ENCODE results near the gene SP1. TPM values are rescaled to one million over a fixed set of nuclear protein-coding genes. Genes with fewer than 3 reads are reported as not detected.

Gene SP1
- total RNA-seq, 1 donor from 2014 or later = 23.7 TPM

DNA sequence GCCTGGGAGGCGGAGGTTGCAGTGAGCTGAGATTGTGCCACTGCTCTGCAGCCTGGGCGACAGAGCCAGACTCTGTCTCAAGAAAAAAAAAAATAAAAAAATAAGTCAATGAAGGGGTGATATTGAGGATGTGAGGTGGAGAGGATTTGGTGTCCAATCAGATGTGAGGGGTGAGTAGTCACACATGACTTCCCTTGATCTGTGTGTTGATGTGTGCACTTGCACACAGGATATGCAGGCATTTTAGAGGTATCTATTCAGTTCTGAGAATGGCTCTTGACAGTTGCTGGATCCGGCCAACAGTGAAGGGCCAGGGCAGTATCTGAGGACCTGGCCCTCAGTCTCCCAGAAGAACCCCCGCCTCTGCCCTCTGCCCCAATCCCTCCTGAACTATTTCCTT is 36.0 kb upstream of the SP1 start:
- FAIRE-seq = no peak
- H3K27me3 ChIP-seq (ENCODE audit: control insufficient read depth, insufficient read depth, low read length) = no peaks in the 10 kb centered on the region
- H3K4me3 ChIP-seq (ENCODE audit: low read depth, low read length) = no peak overlapping the region
- TF ChIP-seq, protein P1, sequence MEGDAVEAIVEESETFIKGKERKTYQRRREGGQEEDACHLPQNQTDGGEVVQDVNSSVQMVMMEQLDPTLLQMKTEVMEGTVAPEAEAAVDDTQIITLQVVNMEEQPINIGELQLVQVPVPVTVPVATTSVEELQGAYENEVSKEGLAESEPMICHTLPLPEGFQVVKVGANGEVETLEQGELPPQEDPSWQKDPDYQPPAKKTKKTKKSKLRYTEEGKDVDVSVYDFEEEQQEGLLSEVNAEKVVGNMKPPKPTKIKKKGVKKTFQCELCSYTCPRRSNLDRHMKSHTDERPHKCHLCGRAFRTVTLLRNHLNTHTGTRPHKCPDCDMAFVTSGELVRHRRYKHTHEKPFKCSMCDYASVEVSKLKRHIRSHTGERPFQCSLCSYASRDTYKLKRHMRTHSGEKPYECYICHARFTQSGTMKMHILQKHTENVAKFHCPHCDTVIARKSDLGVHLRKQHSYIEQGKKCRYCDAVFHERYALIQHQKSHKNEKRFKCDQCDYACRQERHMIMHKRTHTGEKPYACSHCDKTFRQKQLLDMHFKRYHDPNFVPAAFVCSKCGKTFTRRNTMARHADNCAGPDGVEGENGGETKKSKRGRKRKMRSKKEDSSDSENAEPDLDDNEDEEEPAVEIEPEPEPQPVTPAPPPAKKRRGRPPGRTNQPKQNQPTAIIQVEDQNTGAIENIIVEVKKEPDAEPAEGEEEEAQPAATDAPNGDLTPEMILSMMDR (IDR thresholded peaks at IDR 0.05; ENCODE audit: insufficient read depth, low read length, severe bottlenecking) = no peak
- no peak for DNase-seq (ENCODE audit: low read depth)
- no peaks in the 10 kb centered on the region for H3K36me3 ChIP-seq (ENCODE audit: control insufficient read depth, insufficient read depth, low read length)

- no peak for DNase-seq (ENCODE audit: low read depth)
- no peak for FAIRE-seq
- Histone ChIP-seq H3K36me3 (ENCODE audit: control insufficient read depth, insufficient read depth, low read length) (no peaks in the 10 kb centered on the region), H3K27me3 (ENCODE audit: control insufficient read depth, insufficient read depth, low read length) (no peaks in the 10 kb centered on the region), H3K4me3 (ENCODE audit: low read depth, low read length) (no peak overlapping the region)
- TF ChIP-seq, protein P1 (IDR thresholded peaks at IDR 0.05; ENCODE audit: insufficient read depth, low read length, severe bottlenecking) = no peak
Observed at GRCh38 chr12:53344487-53344823, 35.5 kb upstream of the SP1 start.

DNA sequence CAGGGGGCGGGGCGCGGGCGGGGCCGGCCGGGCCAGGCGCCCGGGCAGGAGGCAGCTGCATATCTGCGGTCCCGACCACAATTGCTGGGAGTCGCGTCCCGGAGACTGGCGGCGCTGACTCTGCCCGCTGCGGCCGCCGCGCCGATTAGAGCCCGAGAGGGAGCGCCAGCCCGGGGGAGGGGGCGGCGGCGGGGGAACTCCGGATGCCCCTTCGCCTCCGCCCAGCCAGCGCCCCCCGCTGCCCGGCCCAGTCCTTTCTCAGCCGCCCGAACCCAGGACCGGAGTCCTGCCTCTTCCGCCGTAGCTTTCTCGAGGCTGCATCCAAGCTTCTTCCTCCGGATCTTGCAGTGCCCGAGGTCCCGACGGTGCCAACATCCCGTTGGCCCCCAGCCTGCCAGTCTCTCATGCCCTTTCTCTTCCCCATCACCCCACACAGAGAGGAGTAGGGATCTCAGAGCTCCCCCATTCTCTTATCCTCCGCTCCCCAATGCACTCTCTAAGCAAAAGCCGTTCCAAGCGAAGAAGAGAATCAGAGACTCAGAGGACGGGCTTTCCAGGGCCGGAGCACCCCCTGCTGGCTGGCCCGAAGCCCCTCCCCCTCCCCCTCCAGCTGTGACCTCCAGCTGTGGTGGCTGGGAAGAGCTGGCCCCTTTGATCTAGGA is 35.0 kb upstream of the SP1 start:
- Histone ChIP-seq H3K27me3 (ENCODE audit: control insufficient read depth, insufficient read depth, low read length) (no peaks in the 10 kb centered on the region), H3K4me3 (ENCODE audit: low read depth, low read length) (peak overlapping the region; percentile 59), H3K36me3 (ENCODE audit: control insufficient read depth, insufficient read depth, low read length) (no peaks in the 10 kb centered on the region)
- DNase-seq (ENCODE audit: low read depth) (peak; percentile 56), FAIRE-seq (no peak)
- TF ChIP-seq, protein P1 (IDR thresholded peaks at IDR 0.05; ENCODE audit: insufficient read depth, low read length, severe bottlenecking) = peak; percentile 91

GRCh38 chr12:53345486-53346188 is 34.3 kb upstream of the SP1 start:
- TF ChIP-seq, protein P1 (IDR thresholded peaks at IDR 0.05; ENCODE audit: insufficient read depth, low read length, severe bottlenecking) = no peak
- DNase-seq (ENCODE audit: low read depth) (no peak), FAIRE-seq (no peak)
- no peak overlapping the region for H3K4me3 ChIP-seq (ENCODE audit: low read depth, low read length)
- H3K27me3 ChIP-seq (ENCODE audit: control insufficient read depth, insufficient read depth, low read length) = no peaks in the 10 kb centered on the region
- no peaks in the 10 kb centered on the region for H3K36me3 ChIP-seq (ENCODE audit: control insufficient read depth, insufficient read depth, low read length)

DNA sequence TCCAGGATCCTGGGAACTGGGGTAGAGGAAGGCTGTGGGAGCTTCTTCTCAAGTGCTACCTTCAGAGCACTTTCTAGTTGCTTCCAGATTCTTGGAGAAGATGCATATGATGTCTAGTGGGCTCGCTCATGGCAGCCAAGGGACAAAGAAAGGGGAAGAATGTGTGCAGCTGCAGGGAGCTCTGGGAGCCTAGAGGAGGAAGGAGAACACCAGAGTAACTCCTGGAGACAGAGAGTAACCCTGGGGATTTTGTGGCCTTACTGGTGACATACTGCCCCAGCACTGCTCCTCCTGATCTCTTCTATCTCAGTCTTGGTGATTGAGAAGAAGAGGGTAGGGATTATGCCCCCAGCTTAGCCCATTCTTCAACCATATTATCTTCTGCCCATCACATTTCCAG is 33.5 kb upstream of the SP1 start:
- Histone ChIP-seq H3K4me3 (ENCODE audit: low read depth, low read length) (no peak overlapping the region), H3K27me3 (ENCODE audit: control insufficient read depth, insufficient read depth, low read length) (no peaks in the 10 kb centered on the region), H3K36me3 (ENCODE audit: control insufficient read depth, insufficient read depth, low read length) (no peaks in the 10 kb centered on the region)
- no peak for FAIRE-seq
- no peak for DNase-seq (ENCODE audit: low read depth)
- TF ChIP-seq, protein P1 (IDR thresholded peaks at IDR 0.05; ENCODE audit: insufficient read depth, low read length, severe bottlenecking) = no peak
